DMS53 treated with DMSO at 0.1 percent for 48 hours (cell line): ENCODE results near the gene PCDH17.

ENCODE experiments used
- DNase-seq: peaks from one replicate; lab custom pipeline; 2025; ENCODE audit not compliant: unreplicated experiment; lab: John Stamatoyannopoulos, UW

PCDH17 gene

DNA sequence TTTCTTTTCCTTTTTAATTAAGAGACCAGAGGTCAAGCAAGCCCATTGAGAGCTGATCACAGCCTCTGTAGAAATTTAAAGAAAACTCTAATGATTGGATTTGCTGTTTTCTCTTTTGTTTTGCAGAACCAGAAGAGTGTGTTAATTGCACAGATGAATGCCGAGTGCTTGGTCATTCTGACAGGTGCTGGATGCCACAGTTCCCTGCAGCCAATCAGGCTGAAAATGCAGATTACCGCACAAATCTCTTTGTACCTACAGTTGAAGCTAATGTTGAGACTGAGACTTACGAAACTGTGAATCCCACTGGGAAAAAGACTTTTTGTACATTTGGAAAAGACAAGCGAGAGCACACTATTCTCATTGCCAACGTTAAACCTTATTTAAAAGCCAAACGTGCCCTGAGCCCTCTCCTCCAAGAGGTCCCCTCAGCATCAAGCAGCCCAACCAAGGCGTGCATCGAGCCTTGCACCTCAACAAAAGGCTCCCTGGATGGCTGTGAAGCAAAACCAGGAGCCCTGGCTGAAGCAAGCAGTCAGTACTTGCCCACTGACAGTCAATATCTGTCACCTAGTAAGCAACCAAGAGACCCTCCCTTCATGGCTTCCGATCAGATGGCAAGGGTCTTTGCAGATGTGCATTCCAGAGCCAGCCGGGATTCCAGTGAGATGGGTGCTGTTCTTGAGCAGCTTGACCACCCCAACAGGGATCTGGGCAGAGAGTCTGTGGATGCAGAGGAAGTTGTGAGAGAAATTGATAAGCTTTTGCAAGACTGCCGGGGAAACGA lies 93.1 kb downstream of the PCDH17 start:
- DNase-seq, result no peak

DNA sequence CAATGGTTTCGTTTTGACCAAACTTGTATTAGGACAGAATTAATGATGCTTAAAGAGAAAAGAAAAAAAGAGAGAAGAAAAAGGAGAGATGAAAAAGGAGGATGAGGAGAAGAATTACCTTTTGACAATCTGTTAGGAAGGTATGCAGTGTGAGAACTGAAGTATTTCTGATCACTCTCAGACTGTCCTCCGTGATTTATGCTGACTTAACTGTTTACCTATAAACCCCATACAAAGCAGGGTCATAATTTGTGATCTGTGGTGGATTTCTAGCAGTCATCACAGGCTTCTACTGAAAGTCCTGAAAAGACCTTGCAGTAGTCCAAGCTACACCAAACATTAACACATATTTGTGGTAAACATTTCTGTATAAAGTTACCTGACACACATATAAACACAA lies 93.9 kb downstream of the PCDH17 start:
- no peak for DNase-seq

DNA sequence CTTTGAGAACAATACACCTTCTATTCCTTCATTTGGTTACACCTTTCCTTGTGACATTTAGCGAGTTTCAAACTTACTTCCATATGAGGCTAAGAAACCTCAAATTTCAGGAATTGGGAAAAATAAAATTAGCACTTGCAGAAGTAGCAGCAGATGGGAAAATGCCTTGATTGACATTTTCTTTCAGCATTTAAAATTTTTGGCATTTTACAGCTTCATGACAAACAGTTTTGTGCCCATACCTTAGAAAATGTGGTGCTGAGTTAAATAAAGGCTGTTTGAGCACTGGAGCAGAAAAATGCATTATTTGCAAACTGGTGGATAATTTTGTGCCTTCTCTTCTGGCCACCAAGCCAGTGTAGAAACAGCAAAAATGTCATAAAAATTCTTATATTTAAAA lies 95.4 kb downstream of the PCDH17 start:
- DNase-seq, result no peak

- DNase-seq, result no peak
These were observed 102.8 kb downstream of the PCDH17 start for GRCh38 chr13:57734306-57734705.

DNA sequence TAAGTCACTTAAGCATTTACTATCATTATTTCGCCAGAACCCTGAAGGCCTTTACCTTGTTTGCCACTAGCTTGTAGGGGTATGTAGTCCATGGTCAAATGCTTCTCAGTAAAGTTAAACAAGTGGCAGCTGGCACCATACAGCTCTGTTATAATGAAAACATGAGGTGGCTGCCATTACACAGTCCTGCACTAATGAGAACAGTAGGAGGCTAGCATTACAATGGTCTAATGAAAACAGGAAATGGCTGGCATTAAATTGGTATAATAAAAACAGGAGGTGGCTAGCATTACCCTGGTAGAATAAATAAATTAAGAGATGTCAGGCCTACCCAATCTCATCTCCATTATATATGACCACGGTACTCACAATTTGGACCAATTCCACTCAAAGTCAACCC lies 107.5 kb downstream of the PCDH17 start:
- DNase-seq, result no peak

- DNase-seq, result no peak
These were observed 108.1 kb downstream of the PCDH17 start for GRCh38 chr13:57739543-57740190.

- DNase-seq, result no peak
These were observed 109.2 kb downstream of the PCDH17 start for GRCh38 chr13:57740719-57741118.

GRCh38 chr13:57748096-57748495 lies 116.6 kb downstream of the PCDH17 start:
- no peak for DNase-seq

DNA sequence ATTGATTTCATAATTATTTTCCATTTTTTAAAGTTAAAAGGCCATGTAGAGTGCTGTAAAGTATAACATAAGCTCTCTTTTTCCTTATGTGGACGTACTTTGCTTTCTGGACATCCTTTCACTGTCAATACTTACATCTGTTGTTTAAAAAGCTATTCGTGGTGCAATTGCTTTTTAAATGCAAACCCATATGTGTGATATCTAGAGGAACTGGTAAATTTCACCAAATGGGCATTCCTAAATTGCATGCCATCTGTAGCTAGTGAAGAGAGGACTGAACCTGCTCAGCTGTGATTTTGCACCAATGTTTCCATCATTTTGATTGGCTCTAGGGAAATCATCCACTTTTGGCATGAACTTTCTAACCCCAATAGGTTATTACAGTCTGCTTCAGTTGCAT lies 129.4 kb downstream of the PCDH17 start:
- DNase-seq, result no peak

GRCh38 chr13:57763689-57764088 lies 132.1 kb downstream of the PCDH17 start:
- no peak for DNase-seq
